ENCODE measurements around the gene DIDO1.

DIDO1 gene

GRCh38 chr20:62846166-62846890, 80.0 kb downstream of the DIDO1 start:
- TF ChIP-seq TCF12 (IDR thresholded peaks at IDR 0.05; ENCODE audit: low read depth) = no peak
- no peak for TF ChIP-seq USF1 (IDR thresholded peaks at IDR 0.05)
- TF ChIP-seq NFIC (IDR thresholded peaks at IDR 0.05) = no peak
- TF ChIP-seq TAF1 (IDR thresholded peaks at IDR 0.05; ENCODE audit: low read depth) = no peak

GRCh38 chr20:62845416-62846160, 80.7 kb downstream of the DIDO1 start:
- TF ChIP-seq CEBPB (IDR thresholded peaks at IDR 0.05) (no peak), YY1 (IDR thresholded peaks at IDR 0.05; ENCODE audit: low read depth) (no peak), CREB1 (IDR thresholded peaks at IDR 0.05; ENCODE audit: low read depth) (no peak), TEAD4 (IDR thresholded peaks at IDR 0.05) (no peak)

- TF ChIP-seq TCF12 (IDR thresholded peaks at IDR 0.05; ENCODE audit: low read depth) = no peak
- TF ChIP-seq FOXM1 (IDR thresholded peaks at IDR 0.05; ENCODE audit: borderline replicate concordance, low read depth) = no peak
- no peak for TF ChIP-seq CREB1 (IDR thresholded peaks at IDR 0.05; ENCODE audit: low read depth)
- no peak for TF ChIP-seq REST (IDR thresholded peaks at IDR 0.05; ENCODE audit: low read depth)
- TF ChIP-seq EP300 (IDR thresholded peaks at IDR 0.05; ENCODE audit: borderline replicate concordance) = no peak
- no peak for TF ChIP-seq NFIC (IDR thresholded peaks at IDR 0.05)
- no peak for TF ChIP-seq TAF1 (IDR thresholded peaks at IDR 0.05; ENCODE audit: low read depth)
- no peak for TF ChIP-seq TEAD4 (IDR thresholded peaks at IDR 0.05)
- no peak for TF ChIP-seq CEBPB (IDR thresholded peaks at IDR 0.05)
- no peak for TF ChIP-seq USF1 (IDR thresholded peaks at IDR 0.05)
- no peak for TF ChIP-seq YY1 (IDR thresholded peaks at IDR 0.05; ENCODE audit: low read depth)
- no peak for TF ChIP-seq MAX (IDR thresholded peaks at IDR 0.05)
- TF ChIP-seq RAD21 (IDR thresholded peaks at IDR 0.05; ENCODE audit: low read depth) = no peak
Observed at GRCh38 chr20:62844182-62844581, 82.1 kb downstream of the DIDO1 start.

- no peak for TF ChIP-seq YY1 (IDR thresholded peaks at IDR 0.05; ENCODE audit: low read depth)
- no peak for TF ChIP-seq MAX (IDR thresholded peaks at IDR 0.05)
- no peak for TF ChIP-seq RAD21 (IDR thresholded peaks at IDR 0.05; ENCODE audit: low read depth)
- no peak for TF ChIP-seq EP300 (IDR thresholded peaks at IDR 0.05; ENCODE audit: borderline replicate concordance)
- TF ChIP-seq ZBTB7A (IDR thresholded peaks at IDR 0.05; ENCODE audit: low read depth) = no peak
- TF ChIP-seq CEBPB (IDR thresholded peaks at IDR 0.05) = no peak
- no peak for TF ChIP-seq REST (IDR thresholded peaks at IDR 0.05; ENCODE audit: low read depth)
- TF ChIP-seq EGR1 (IDR thresholded peaks at IDR 0.05) = no peak
- no peak for TF ChIP-seq USF1 (IDR thresholded peaks at IDR 0.05)
- no peak for TF ChIP-seq NFIC (IDR thresholded peaks at IDR 0.05)
- no peak for TF ChIP-seq FOXM1 (IDR thresholded peaks at IDR 0.05; ENCODE audit: borderline replicate concordance, low read depth)
- no peak for TF ChIP-seq TAF1 (IDR thresholded peaks at IDR 0.05; ENCODE audit: low read depth)
- no peak for TF ChIP-seq TCF12 (IDR thresholded peaks at IDR 0.05; ENCODE audit: low read depth)
- TF ChIP-seq CREB1 (IDR thresholded peaks at IDR 0.05; ENCODE audit: low read depth) = no peak
- TF ChIP-seq TEAD4 (IDR thresholded peaks at IDR 0.05) = no peak
Observed at GRCh38 chr20:62843656-62844055, 82.6 kb downstream of the DIDO1 start.

GRCh38 chr20:62841705-62842212, 84.5 kb downstream of the DIDO1 start:
- TF ChIP-seq NFIC (IDR thresholded peaks at IDR 0.05) = no peak
- no peak for TF ChIP-seq CEBPB (IDR thresholded peaks at IDR 0.05)
- TF ChIP-seq TCF12 (IDR thresholded peaks at IDR 0.05; ENCODE audit: low read depth) = no peak
- TF ChIP-seq TAF1 (IDR thresholded peaks at IDR 0.05; ENCODE audit: low read depth) = no peak
- no peak for TF ChIP-seq ZBTB7A (IDR thresholded peaks at IDR 0.05; ENCODE audit: low read depth)
- no peak for TF ChIP-seq YY1 (IDR thresholded peaks at IDR 0.05; ENCODE audit: low read depth)
- TF ChIP-seq EP300 (IDR thresholded peaks at IDR 0.05; ENCODE audit: borderline replicate concordance) = no peak
- TF ChIP-seq EGR1 (IDR thresholded peaks at IDR 0.05) = no peak
- no peak for TF ChIP-seq MAX (IDR thresholded peaks at IDR 0.05)
- TF ChIP-seq FOXM1 (IDR thresholded peaks at IDR 0.05; ENCODE audit: borderline replicate concordance, low read depth) = no peak
- TF ChIP-seq RAD21 (IDR thresholded peaks at IDR 0.05; ENCODE audit: low read depth) = no peak
- TF ChIP-seq TEAD4 (IDR thresholded peaks at IDR 0.05) = no peak
- TF ChIP-seq REST (IDR thresholded peaks at IDR 0.05; ENCODE audit: low read depth) = no peak
- no peak for TF ChIP-seq USF1 (IDR thresholded peaks at IDR 0.05)
- no peak for TF ChIP-seq CREB1 (IDR thresholded peaks at IDR 0.05; ENCODE audit: low read depth)

Measured in Ishikawa (cell line).